Testis (tissue), 3 donors: ENCODE data around the gene KDM3B. TPM values are rescaled to one million over a fixed set of nuclear protein-coding genes. Genes with fewer than 3 reads are reported as not detected.
"Not testable (repeated sequence)": the region's sequence is repeated elsewhere in the genome, so short reads cannot be mapped to it uniquely, and the experiment has no call there.

ENCODE experiments used
- DNase-seq: peaks from one replicate; pipeline ENCODE4 v3.0.0-alpha.2; 2019
- H3K27ac ChIP-seq, 2 donors: fragments of 200-600 bp; sonication (generic); one replicate each; pipeline ENCODE4 v1.5.1; 2019
- H3K27me3 ChIP-seq: fragments of 200-600 bp; sonication (generic); one replicate; pipeline ENCODE4 v1.5.1; 2019
- H3K36me3 ChIP-seq: fragments of 200-600 bp; sonication (generic); one replicate; pipeline ENCODE4 v1.5.1; 2017; ENCODE audit warnings: low read depth; ENCODE audit errors: missing control alignments
- H3K4me1 ChIP-seq: fragments of 200-600 bp; sonication (generic); one replicate; pipeline ENCODE4 v1.5.1; 2019
- H3K4me3 ChIP-seq, 2 donors: fragments of 200-600 bp; sonication (generic); one replicate each; pipeline ENCODE4 v1.5.1; 2017 to 2019
- H3K9me3 ChIP-seq: fragments of 200-600 bp; sonication (generic); one replicate; pipeline ENCODE4 v1.5.1; 2017
- CTCF ChIP-seq, 3 experiments: fragments of 450-650 bp in 2 of 3; fragments of 200-600 bp in 1 of 3; sonication (generic) in 1 of 3; IDR thresholded peaks; one replicate each; pipeline ENCODE4 v1.5.1; 2016 to 2019; ENCODE audit warnings: antibody characterized with exemption in 3 of 3, mild to moderate bottlenecking in 2 of 3, moderate library complexity in 1 of 3
- POLR2A ChIP-seq: fragments of 450-650 bp; IDR thresholded peaks from one replicate; pipeline ENCODE4 v1.6.1; 2017; ENCODE audit warnings: antibody characterized with exemption, mild to moderate bottlenecking, moderate library complexity
- WGBS, 2 donors: methylation state at CpG; one replicate each; pipeline ENCODE4 v1.1.5; 2018; 5-methylcytosine and 5-hydroxymethylcytosine counted together
- intact Hi-C: fragments of 100-400 bp; cut with DNase I; formaldehyde crosslinking; loops from one replicate; pipeline ENCODE4 v1.15.1; 2023; ENCODE audit warnings: low total_unique reads
- polyA plus RNA-seq: library from polyadenylated mRNA; stranded (reverse); fragments of 350-450 nt; fragmentation: Illumina TruSeq; extraction: RNeasy Lipid Tissue Mini Kit (QIAGEN cat#74804); gene quantifications from one replicate; pipeline ENCODE4 v1.2.3, GENCODE V29; 2014; ENCODE audit warnings: low read depth, low replicate concordance; ENCODE audit not compliant: insufficient read depth
- total RNA-seq, 2 donors: library from RNA; depleted of rRNA; stranded (reverse); fragments of >200 nt; gene quantifications; one replicate each; pipeline ENCODE4 v1.2.3, GENCODE V29; 2016

Gene KDM3B
- total and polyA plus RNA-seq, 3 donors from 2014 or later: 61.8 to 85.3 (median 81.1) TPM

DNA sequence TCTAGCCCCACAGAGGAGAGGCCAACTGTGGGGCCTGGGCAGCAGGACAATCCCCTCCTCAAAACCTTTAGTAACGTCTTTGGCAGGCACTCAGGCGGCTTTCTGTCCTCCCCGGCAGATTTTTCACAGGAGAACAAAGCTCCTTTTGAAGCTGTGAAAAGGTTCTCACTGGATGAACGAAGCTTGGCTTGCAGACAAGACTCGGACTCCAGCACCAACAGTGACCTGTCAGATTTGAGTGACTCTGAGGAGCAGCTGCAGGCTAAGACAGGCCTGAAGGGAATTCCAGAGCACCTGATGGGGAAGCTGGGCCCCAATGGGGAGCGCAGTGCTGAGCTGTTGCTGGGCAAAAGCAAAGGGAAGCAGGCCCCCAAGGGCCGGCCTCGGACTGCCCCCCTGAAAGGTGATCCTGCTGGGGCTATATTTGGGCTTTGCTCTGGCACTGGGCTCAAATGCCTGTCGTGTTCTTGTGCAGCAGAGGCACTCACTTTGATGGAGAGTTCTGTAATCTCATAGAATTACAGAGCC is 39.4 kb downstream of the KDM3B start:
- peak; percentile 82 for DNase-seq
- WGBS, 2 donors: 69 to 77% methylated on average over 5 to 9 of the region's 9 CpGs
- peak overlapping the region; percentile 0 to 1 for H3K27ac ChIP-seq
- no peaks in the 10 kb centered on the region for H3K36me3 ChIP-seq
- H3K9me3 ChIP-seq: no peaks in the 10 kb centered on the region
- no peak overlapping the region for H3K4me3 ChIP-seq
- peaks cover 8% of the 10 kb centered on the region for H3K4me1 ChIP-seq
- TF ChIP-seq CTCF (IDR thresholded peaks at IDR 0.05) (no peak), POLR2A (no peak)
- no peaks in the 10 kb centered on the region for H3K27me3 ChIP-seq
- intact Hi-C loops: no loop called here

GRCh38 chr5:138402640-138403039 is 50.2 kb downstream of the KDM3B start:
- DNase-seq: no peak
- TF ChIP-seq CTCF (IDR thresholded peaks at IDR 0.05) (no peak), POLR2A (no peak)
- H3K27me3 ChIP-seq: no peaks in the 10 kb centered on the region
- H3K9me3 ChIP-seq: no peaks in the 10 kb centered on the region
- no peaks in the 10 kb centered on the region for H3K4me1 ChIP-seq
- intact Hi-C loops: no loop called here
- H3K4me3 ChIP-seq: no peak overlapping the region
- no peak overlapping the region for H3K27ac ChIP-seq
- no peaks in the 10 kb centered on the region for H3K36me3 ChIP-seq

DNA sequence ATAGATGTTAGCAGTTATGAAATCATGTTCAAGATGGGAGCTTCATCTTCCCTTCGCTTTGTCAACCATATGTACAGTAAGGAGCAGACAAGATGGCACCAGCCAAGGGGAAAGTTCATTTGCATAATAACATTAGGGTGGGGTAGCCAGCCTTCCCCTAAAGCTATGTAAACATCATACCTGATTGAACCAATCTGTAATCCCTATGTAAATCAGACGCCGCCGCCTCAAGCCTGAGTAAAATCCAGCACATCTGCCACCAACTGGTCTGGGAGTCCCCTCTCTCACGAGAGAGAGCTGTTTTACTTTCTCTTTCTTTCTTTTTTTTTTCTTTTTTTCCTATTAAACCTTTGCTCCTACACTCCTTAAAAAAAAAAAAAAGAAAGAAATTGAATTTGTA is 55.5 kb downstream of the KDM3B start:
- no peak for DNase-seq
- no peak overlapping the region for H3K4me3 ChIP-seq
- H3K9me3 ChIP-seq: no peaks in the 10 kb centered on the region
- 89 to 94% methylated on average over 5 of the region's 5 CpGs for WGBS, 2 donors
- no peaks in the 10 kb centered on the region for H3K4me1 ChIP-seq
- intact Hi-C loops: no loop called here
- no peaks in the 10 kb centered on the region for H3K27me3 ChIP-seq
- no peaks in the 10 kb centered on the region for H3K36me3 ChIP-seq
- H3K27ac ChIP-seq: no peak overlapping the region
- no peak for TF ChIP-seq POLR2A
- no peak for TF ChIP-seq CTCF (IDR thresholded peaks at IDR 0.05)

DNA sequence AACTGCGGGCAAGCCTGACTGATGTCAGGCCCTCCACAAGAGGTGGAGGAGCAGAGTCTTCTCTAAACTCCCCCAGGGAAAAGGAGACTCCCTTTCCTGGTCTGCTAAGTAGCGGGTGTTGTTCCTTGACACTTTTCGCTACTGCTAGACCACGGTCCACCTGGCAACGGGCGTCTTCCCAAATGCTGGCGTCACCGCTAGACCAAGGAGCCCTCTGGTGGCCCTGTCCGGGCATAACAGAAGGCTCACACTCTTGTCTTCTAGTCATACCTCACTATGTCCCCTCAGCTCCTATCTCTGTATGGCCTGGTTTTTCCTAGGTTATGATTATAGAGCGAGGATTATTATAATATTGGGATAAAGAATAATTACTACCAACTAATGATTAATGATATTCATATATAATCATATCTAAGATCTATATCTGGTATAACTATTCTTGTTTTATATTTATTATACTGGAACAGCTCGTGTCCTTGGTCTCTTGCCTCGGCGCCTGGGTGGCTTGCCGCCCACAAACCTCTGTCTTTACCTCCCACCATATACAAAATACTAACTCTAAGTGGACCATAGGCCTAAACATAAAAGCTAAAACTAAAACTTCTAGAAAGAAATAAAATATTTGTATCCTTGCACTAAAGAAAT is 58.6 kb downstream of the KDM3B start:
- H3K4me1 ChIP-seq, intact Hi-C loops, H3K4me3 ChIP-seq, H3K27me3 ChIP-seq, H3K36me3 ChIP-seq, H3K9me3 ChIP-seq, H3K27ac ChIP-seq: not testable (repeated sequence)
- peak; percentile 53 to 64 (median 54) for TF ChIP-seq CTCF (IDR thresholded peaks at IDR 0.05)
- DNase-seq: peak; percentile 83
- WGBS, 2 donors: 64 to 65% methylated on average over 14 of the region's 14 CpGs

DNA sequence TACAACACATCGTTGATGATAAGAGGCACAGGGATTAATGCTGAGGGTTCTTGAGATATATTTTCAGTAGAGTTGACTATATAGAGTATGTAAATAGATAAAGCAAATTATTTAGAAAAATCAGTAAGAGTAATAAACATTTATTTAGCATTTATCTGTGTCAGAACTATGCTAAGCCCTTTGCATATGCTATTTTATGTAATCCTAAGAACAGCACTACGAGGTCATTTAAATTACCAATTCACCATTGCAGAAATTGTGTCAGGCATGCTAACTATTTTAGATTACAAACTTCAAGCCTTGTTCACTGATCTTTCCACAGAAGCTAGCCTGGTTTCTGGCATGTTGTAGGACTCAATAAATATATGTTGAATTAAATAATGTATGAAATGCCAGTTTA is 66.0 kb downstream of the KDM3B start:
- no peak for TF ChIP-seq POLR2A
- no peak for TF ChIP-seq CTCF (IDR thresholded peaks at IDR 0.05)
- WGBS, 2 donors: 91 to 93% methylated on average over 2 of the region's 2 CpGs
- intact Hi-C loops: no loop called here
- Histone ChIP-seq H3K27me3 (no peaks in the 10 kb centered on the region), H3K9me3 (no peaks in the 10 kb centered on the region), H3K36me3 (no peaks in the 10 kb centered on the region), H3K4me3 (no peak overlapping the region), H3K4me1 (no peaks in the 10 kb centered on the region), H3K27ac (no peak overlapping the region)
- no peak for DNase-seq
